ENCODE data around the gene CEP126.

CEP126 gene

GRCh38 chr11:102006835-102007566, 92.2 kb downstream of the CEP126 start:
- H3K4me2 ChIP-seq (ENCODE audit: low read length), result no peak overlapping the region

GRCh38 chr11:102007567-102008437, 93.0 kb downstream of the CEP126 start:
- TF ChIP-seq CTCF (IDR thresholded peaks at IDR 0.05; ENCODE audit: low read depth, low read length) (peak; percentile 46), EZH2phosphoT487 (IDR thresholded peaks at IDR 0.05; ENCODE audit: low read depth) (no peak)
- Histone ChIP-seq H3K9ac (ENCODE audit: low read length) (no peak overlapping the region), H2AFZ (ENCODE audit: low read depth, low read length) (no peak overlapping the region), H3K4me2 (ENCODE audit: low read length) (no peak overlapping the region), H3K4me3 (ENCODE audit: low read length) (no peak overlapping the region), H3K9me3 (ENCODE audit: insufficient read depth, low read length) (no peaks in the 10 kb centered on the region), H3K27ac (ENCODE audit: low read length) (no peak overlapping the region), H3K79me2 (ENCODE audit: low read length) (no peaks in the 10 kb centered on the region), H3K36me3 (replicated peaks; ENCODE audit: low read depth, low read length) (no peaks in the 10 kb centered on the region), H3K4me1 (ENCODE audit: low read length) (no peaks in the 10 kb centered on the region), H3K27me3 (ENCODE audit: low read depth, low read length) (no peaks in the 10 kb centered on the region), H4K20me1 (ENCODE audit: insufficient read depth, low read length) (no peaks in the 10 kb centered on the region)

More at GRCh38 chr11:102006835-102007566, 92.2 kb downstream of the CEP126 start:
- Histone ChIP-seq H2AFZ (ENCODE audit: low read depth, low read length) (no peak overlapping the region), H3K79me2 (ENCODE audit: low read length) (no peaks in the 10 kb centered on the region), H3K4me3 (ENCODE audit: low read length) (no peak overlapping the region), H3K27me3 (ENCODE audit: low read depth, low read length) (no peaks in the 10 kb centered on the region), H4K20me1 (ENCODE audit: insufficient read depth, low read length) (no peaks in the 10 kb centered on the region), H3K9me3 (ENCODE audit: insufficient read depth, low read length) (no peaks in the 10 kb centered on the region), H3K27ac (ENCODE audit: low read length) (no peak overlapping the region), H3K9ac (ENCODE audit: low read length) (no peak overlapping the region), H3K4me1 (ENCODE audit: low read length) (no peaks in the 10 kb centered on the region), H3K36me3 (replicated peaks; ENCODE audit: low read depth, low read length) (no peaks in the 10 kb centered on the region)
- no peak for TF ChIP-seq EZH2phosphoT487 (IDR thresholded peaks at IDR 0.05; ENCODE audit: low read depth)
- no peak for TF ChIP-seq CTCF (IDR thresholded peaks at IDR 0.05; ENCODE audit: low read depth, low read length)

GRCh38 chr11:102010776-102011494, 96.1 kb downstream of the CEP126 start:
- Histone ChIP-seq H3K27ac (ENCODE audit: low read length) (no peak overlapping the region), H3K27me3 (ENCODE audit: low read depth, low read length) (no peaks in the 10 kb centered on the region), H2AFZ (ENCODE audit: low read depth, low read length) (no peak overlapping the region), H3K9ac (ENCODE audit: low read length) (no peak overlapping the region), H3K36me3 (replicated peaks; ENCODE audit: low read depth, low read length) (no peaks in the 10 kb centered on the region), H4K20me1 (ENCODE audit: insufficient read depth, low read length) (no peaks in the 10 kb centered on the region), H3K9me3 (ENCODE audit: insufficient read depth, low read length) (no peaks in the 10 kb centered on the region), H3K4me1 (ENCODE audit: low read length) (no peaks in the 10 kb centered on the region), H3K4me3 (ENCODE audit: low read length) (no peak overlapping the region), H3K79me2 (ENCODE audit: low read length) (no peaks in the 10 kb centered on the region), H3K4me2 (ENCODE audit: low read length) (no peak overlapping the region)
- TF ChIP-seq EZH2phosphoT487 (IDR thresholded peaks at IDR 0.05; ENCODE audit: low read depth), result no peak
- TF ChIP-seq CTCF (IDR thresholded peaks at IDR 0.05; ENCODE audit: low read depth, low read length), result no peak

- no peaks in the 10 kb centered on the region for H3K4me1 ChIP-seq (ENCODE audit: low read length)
- H3K27ac ChIP-seq (ENCODE audit: low read length), result no peak overlapping the region
- no peaks in the 10 kb centered on the region for H3K79me2 ChIP-seq (ENCODE audit: low read length)
- no peaks in the 10 kb centered on the region for H4K20me1 ChIP-seq (ENCODE audit: insufficient read depth, low read length)
- H3K9me3 ChIP-seq (ENCODE audit: insufficient read depth, low read length), result no peaks in the 10 kb centered on the region
- no peaks in the 10 kb centered on the region for H3K36me3 ChIP-seq (replicated peaks; ENCODE audit: low read depth, low read length)
- H2AFZ ChIP-seq (ENCODE audit: low read depth, low read length), result no peak overlapping the region
- no peak overlapping the region for H3K4me3 ChIP-seq (ENCODE audit: low read length)
- TF ChIP-seq CTCF (IDR thresholded peaks at IDR 0.05; ENCODE audit: low read depth, low read length), result no peak
- no peak for TF ChIP-seq EZH2phosphoT487 (IDR thresholded peaks at IDR 0.05; ENCODE audit: low read depth)
- no peak overlapping the region for H3K4me2 ChIP-seq (ENCODE audit: low read length)
- H3K9ac ChIP-seq (ENCODE audit: low read length), result no peak overlapping the region
- no peaks in the 10 kb centered on the region for H3K27me3 ChIP-seq (ENCODE audit: low read depth, low read length)
Measured at GRCh38 chr11:102012946-102013345, 98.1 kb downstream of the CEP126 start.

Measured in OCI-LY3 (cell line).